ENCODE measurements around the gene FSTL1.
"Not testable (repeated sequence)": the region's sequence is repeated elsewhere in the genome, so short reads cannot be mapped to it uniquely, and the experiment has no call there.

Gene FSTL1

GRCh38 chr3:120410541-120410940 is 40.3 kb downstream of the FSTL1 start:
- DNase-seq = no peak

GRCh38 chr3:120410116-120410515 is 40.7 kb downstream of the FSTL1 start:
- DNase-seq = no peak

- DNase-seq = no peak
Measured at GRCh38 chr3:120407508-120408287, 43.1 kb downstream of the FSTL1 start.

GRCh38 chr3:120404876-120405275 is 45.9 kb downstream of the FSTL1 start:
- DNase-seq = no peak

DNA sequence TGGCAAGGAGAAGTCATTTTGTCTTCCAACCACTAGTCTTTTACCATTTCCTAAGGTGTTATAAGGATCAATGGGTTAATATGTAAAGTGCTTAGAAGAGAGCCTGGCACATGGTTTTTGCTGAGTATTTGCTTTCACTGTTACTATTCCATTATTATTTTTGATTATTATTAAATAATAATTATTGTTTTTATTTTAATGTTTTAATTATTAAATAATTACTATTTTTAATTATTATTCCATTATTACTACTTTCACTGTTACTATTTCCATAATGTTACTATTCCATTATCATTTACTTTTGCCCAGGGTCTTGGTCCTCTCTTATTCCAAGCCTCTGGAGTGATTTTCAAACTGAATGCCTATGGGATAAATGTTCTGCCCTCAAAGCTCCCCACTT is 48.5 kb downstream of the FSTL1 start:
- no peak for DNase-seq

DNA sequence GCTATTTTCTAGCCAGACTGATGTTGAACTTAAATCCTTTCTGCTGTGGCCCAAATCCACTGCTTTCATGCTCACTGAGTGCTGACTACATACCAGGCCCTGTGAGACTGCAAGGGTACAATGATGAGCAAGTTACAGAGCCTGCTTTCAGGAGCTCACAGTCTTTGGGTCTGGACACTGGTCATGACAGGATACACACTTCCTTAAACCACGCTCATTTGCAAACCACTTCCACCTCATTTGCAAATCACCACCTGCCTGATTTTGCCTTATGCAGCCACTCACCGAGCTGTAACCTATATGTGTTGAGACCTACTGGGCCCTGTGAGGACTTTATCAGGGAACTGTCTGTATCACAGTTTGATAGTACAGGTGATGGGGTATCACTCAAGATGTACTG is 51.4 kb downstream of the FSTL1 start:
- no peak for DNase-seq

- no peak for DNase-seq
Measured at GRCh38 chr3:120396469-120396868, 54.3 kb downstream of the FSTL1 start.

- no peak for DNase-seq
Measured at GRCh38 chr3:120394347-120394746, 56.4 kb downstream of the FSTL1 start.

DNA sequence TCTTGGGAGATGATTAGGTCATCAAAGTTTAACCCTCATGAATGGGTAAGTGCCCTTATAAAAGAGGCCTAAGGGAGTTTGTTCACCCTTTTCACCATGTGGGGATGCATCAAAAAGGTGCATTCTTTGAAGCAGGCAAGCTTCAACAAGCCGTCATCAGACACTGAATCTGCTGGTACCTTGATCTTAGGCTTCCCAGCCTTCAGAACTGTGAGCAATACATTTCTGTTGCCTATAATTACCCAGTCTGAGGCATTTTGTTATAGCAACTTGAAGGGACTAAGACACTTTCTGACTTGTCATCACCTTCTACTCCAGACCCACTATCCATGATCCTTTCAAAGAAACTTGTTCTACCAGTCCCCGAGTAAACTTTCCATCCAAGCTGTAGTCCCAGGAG is 57.0 kb downstream of the FSTL1 start:
- no peak for DNase-seq

GRCh38 chr3:120393243-120393642 is 57.5 kb downstream of the FSTL1 start:
- no peak for DNase-seq

DNA sequence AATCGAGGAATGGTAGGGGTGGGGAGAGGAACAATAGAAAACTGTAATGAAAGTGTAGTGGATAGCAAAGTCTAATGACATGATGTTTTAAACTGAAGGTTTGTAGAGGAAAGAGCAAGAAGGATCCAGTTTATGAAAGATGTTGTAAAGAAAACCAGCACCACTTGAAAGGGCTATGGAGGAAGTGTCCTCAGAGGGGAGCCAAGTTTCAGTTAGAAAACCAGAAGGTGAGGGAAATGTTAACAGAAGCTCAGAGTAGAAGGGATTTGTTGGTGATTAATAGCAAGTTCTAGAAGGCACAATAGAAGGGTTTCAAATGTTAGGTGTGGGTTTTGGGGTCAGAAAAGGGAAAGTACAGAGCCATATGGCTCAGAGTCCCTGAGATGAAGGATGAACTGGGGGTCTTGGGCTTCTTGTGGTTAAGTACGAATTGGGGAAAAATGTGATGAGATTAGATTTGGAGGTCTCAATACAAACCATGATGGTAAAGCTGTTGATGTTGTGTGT is 67.8 kb downstream of the FSTL1 start:
- DNase-seq = no peak

GRCh38 chr3:120381503-120381902 is 69.3 kb downstream of the FSTL1 start:
- no peak for DNase-seq

- not testable (repeated sequence) for DNase-seq
Measured at GRCh38 chr3:120377948-120378347, 72.8 kb downstream of the FSTL1 start.

- no peak for DNase-seq
Measured at GRCh38 chr3:120370463-120370862, 80.3 kb downstream of the FSTL1 start.

DNA sequence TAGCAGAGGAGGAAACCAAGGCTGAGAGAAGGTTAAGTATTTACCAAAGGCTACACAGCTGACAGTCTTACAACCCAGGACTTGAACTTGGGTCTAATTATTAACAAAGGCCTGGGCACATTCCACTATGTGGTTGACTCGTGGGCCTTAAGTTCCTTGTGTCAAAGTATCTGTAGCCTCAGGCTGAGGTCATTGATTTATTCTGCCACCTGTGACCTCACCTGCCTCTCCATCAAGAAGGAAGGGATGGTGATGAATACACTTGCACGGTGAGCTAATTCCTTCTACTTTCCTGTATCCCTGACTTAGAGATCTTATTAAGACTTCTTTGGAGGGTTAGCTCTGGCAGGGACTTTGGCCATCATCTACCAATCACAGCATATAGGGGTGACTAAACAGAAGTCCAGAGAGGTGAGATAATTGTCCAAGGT is 81.7 kb downstream of the FSTL1 start:
- no peak for DNase-seq

GRCh38 chr3:120368172-120368571 is 82.6 kb downstream of the FSTL1 start:
- DNase-seq = no peak

- no peak for DNase-seq
Measured at GRCh38 chr3:120364821-120365220, 86.0 kb downstream of the FSTL1 start.

DNA sequence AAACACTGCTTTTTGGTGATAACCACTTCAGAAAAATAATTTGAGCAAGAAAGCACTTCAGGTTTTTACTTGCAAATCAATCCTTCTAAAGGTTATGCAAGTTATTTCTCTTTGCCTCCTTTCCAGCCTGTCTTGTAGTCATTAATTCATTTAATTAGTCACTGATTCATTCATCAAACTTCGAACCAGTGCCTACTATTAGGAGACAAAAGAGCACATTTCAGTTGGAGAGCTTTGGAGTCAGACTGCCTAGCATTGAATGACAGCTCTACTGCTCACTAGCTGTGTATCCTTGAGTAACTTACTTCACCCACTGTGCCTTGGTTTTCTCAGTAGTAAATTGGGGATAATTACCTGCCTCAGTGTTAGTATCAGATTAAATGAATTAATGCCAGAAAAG is 86.7 kb downstream of the FSTL1 start:
- DNase-seq = no peak

GRCh38 chr3:120357807-120358206 is 93.0 kb downstream of the FSTL1 start:
- DNase-seq = no peak

GRCh38 chr3:120355486-120355885 is 95.3 kb downstream of the FSTL1 start:
- DNase-seq = no peak

DNA sequence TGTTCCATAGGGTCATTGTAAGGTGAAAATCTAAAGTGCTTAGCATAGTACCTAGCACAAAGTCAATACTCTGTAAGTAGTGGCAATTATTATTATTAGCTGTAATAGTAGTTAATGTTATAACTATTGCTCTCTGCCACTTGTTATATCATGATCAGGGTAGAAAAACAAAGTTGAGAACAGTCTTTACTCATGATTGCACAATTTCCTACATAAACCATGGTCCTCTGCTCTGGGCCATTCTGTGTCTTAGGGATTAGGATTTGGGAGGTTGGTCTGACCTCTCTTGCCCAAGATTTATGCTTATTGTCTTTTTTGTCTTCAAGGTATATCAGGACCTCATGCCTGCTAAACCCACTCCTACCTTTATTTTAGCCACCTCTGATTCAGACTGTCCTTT is 97.3 kb downstream of the FSTL1 start:
- no peak for DNase-seq

DNA sequence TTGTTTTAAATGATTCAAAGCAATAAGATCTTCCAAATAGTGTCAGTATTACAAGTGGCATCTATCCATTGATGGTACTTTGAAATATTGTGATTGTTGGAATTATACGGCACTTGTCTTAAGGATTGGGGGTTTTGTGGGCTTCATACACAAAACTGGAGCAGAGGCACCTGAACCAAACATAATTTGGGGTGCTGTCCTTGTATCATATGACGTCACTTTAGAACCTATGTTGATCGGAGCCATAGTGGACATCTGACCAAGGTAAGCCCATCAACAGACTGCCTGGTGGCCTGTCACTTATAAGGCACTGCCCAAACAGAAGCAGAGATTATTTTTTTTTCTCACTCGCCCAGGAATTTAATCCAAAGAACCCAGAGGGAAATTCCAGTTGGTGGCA is 98.8 kb downstream of the FSTL1 start:
- no peak for DNase-seq

- no peak for DNase-seq
Measured at GRCh38 chr3:120350401-120350941, 100.3 kb downstream of the FSTL1 start.

DNA sequence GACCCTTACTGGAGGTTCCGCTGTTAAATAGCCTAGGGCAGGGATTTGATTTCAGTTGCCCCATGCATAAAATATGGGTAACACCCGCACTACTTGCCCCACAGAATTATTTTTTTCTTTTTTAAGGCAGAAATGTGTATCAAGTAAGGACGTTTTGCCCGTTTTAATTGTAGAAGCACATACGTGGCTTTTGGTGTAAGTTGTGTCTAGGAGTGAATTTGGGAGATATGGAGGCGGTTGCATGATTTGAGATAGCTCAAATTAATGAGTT is 101.0 kb downstream of the FSTL1 start:
- DNase-seq = no peak

Data from effector CD4-positive, alpha-beta T cell (primary cell).